ENCODE measurements around the gene FTCD. TPM values are rescaled to one million over a fixed set of nuclear protein-coding genes. Genes with fewer than 3 reads are reported as not detected.

The FTCD gene
- total and polyA plus RNA-seq, 9 of the 15 experiments (the other 6 are each of a cell fraction or from before 2014, with no cell fraction given) = 0.11 to 1.6 (median 0.67) TPM; not detected in 5

DNA sequence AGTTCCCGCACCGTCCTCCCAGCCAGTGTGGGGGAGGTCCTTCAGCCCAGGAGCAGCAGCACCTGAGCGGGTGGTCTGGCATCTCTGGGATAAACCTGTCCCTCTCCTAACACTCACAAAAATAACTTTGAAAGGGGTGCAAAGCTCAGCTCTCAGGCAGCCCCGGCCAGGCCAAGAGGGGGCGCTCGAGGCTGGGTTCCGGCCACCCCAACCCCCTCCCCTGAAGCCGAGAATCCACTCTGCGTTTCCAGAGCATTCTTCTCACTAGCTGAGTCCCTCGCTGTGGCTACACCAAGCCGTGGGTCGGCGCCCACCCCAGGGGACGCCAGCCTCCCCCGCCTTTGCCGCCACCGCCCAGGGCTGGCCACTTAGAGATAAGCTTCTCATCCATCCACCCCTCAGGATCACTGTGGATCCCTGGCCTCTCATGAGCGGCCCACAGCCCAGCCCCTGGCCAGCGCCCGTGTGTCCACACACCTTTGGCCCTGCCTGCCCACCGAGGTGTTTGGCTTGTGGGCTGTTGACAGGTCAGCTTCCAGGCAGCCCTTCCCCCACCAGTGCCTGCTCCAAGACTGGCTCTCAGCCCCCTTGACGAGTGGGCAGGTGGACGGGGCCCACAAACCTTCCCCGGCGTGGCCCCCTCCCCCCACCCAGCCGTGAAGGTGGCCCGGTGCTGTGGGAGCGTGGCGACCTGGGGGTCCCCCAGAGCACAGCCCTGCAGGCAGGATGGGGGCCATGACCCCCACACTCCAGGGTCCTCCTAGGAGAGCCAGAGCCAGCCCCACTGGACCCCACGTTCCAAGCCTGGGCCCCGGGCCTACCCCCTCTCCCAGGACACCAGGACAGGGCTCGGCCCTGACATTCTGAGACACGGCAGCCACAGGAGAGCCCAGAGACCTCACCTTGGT lies 1.9 kb downstream of the FTCD start (continued):
- TF ChIP-seq SMC3 (conservative IDR thresholded peaks at IDR 0.05; ENCODE audit: insufficient read depth, low read depth, low read length) = peak; percentile 54
- peak; percentile 83 to 94; a peak in 3 of 4 replicates for TF ChIP-seq MAZ (CRISPR knock-in tag; conservative IDR thresholded peaks at IDR 0.05 in 1 of 2, IDR thresholded peaks at IDR 0.05 in 1 of 2)
- TF ChIP-seq, protein P1, sequence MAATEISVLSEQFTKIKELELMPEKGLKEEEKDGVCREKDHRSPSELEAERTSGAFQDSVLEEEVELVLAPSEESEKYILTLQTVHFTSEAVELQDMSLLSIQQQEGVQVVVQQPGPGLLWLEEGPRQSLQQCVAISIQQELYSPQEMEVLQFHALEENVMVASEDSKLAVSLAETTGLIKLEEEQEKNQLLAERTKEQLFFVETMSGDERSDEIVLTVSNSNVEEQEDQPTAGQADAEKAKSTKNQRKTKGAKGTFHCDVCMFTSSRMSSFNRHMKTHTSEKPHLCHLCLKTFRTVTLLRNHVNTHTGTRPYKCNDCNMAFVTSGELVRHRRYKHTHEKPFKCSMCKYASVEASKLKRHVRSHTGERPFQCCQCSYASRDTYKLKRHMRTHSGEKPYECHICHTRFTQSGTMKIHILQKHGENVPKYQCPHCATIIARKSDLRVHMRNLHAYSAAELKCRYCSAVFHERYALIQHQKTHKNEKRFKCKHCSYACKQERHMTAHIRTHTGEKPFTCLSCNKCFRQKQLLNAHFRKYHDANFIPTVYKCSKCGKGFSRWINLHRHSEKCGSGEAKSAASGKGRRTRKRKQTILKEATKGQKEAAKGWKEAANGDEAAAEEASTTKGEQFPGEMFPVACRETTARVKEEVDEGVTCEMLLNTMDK (IDR thresholded peaks at IDR 0.05; ENCODE audit: borderline replicate concordance, insufficient read depth, low read depth, low read length, poor library complexity, severe bottlenecking) = peak; percentile 94
- peak; percentile 46 for TF ChIP-seq TBP (optimal IDR thresholded peaks at IDR 0.05; ENCODE audit: low read depth, low read length)
- TF ChIP-seq, protein P2, sequence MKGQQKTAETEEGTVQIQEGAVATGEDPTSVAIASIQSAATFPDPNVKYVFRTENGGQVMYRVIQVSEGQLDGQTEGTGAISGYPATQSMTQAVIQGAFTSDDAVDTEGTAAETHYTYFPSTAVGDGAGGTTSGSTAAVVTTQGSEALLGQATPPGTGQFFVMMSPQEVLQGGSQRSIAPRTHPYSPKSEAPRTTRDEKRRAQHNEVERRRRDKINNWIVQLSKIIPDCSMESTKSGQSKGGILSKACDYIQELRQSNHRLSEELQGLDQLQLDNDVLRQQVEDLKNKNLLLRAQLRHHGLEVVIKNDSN (CRISPR knock-in tag; IDR thresholded peaks at IDR 0.05) = no peak
- TF ChIP-seq STAT5A (IDR thresholded peaks at IDR 0.05; ENCODE audit: borderline replicate concordance, low read length) = peak; percentile 46; the same call in 1 of the 2 replicates
- TF ChIP-seq, protein P3, sequence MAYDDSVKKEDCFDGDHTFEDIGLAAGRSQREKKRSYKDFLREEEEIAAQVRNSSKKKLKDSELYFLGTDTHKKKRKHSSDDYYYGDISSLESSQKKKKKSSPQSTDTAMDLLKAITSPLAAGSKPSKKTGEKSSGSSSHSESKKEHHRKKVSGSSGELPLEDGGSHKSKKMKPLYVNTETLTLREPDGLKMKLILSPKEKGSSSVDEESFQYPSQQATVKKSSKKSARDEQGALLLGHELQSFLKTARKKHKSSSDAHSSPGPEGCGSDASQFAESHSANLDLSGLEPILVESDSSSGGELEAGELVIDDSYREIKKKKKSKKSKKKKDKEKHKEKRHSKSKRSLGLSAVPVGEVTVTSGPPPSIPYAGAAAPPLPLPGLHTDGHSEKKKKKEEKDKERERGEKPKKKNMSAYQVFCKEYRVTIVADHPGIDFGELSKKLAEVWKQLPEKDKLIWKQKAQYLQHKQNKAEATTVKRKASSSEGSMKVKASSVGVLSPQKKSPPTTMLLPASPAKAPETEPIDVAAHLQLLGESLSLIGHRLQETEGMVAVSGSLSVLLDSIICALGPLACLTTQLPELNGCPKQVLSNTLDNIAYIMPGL (CRISPR knock-in tag; IDR thresholded peaks at IDR 0.05) = 0 out of 2 replicates have a peak, but pooled peaks have one; percentile 22
- TF ChIP-seq, protein P4, sequence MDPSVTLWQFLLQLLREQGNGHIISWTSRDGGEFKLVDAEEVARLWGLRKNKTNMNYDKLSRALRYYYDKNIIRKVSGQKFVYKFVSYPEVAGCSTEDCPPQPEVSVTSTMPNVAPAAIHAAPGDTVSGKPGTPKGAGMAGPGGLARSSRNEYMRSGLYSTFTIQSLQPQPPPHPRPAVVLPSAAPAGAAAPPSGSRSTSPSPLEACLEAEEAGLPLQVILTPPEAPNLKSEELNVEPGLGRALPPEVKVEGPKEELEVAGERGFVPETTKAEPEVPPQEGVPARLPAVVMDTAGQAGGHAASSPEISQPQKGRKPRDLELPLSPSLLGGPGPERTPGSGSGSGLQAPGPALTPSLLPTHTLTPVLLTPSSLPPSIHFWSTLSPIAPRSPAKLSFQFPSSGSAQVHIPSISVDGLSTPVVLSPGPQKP (CRISPR knock-in tag; IDR thresholded peaks at IDR 0.05) = peak; percentile 86; the same call in 1 of the 2 replicates
- TF ChIP-seq MYC (IDR thresholded peaks at IDR 0.05; ENCODE audit: low read depth, low read length) = 0 out of 2 replicates have a peak, but pooled peaks have one; percentile 55
- TF ChIP-seq MYC (CRISPR knock-in tag; IDR thresholded peaks at IDR 0.05; ENCODE audit: borderline replicate concordance, low read depth) = no peak
- no peak for TF ChIP-seq TFAM (CRISPR knock-in tag; conservative IDR thresholded peaks at IDR 0.05)
- no peak for TF ChIP-seq RBM17 (IDR thresholded peaks at IDR 0.05; ENCODE audit: borderline replicate concordance, low read depth, low read length)
- TF ChIP-seq ZNF696 (CRISPR knock-in tag; conservative IDR thresholded peaks at IDR 0.05) = no peak
- peak; percentile 68 for TF ChIP-seq ESRRA (IDR thresholded peaks at IDR 0.05; ENCODE audit: borderline replicate concordance, low read depth)
- no peak for TF ChIP-seq HNRNPUL1 (IDR thresholded peaks at IDR 0.05; ENCODE audit: low read length)
- TF ChIP-seq BRD9 (IDR thresholded peaks at IDR 0.05; ENCODE audit: low read depth, partially characterized antibody) = peak; percentile 70
- TF ChIP-seq ZKSCAN8 (CRISPR knock-in tag; IDR thresholded peaks at IDR 0.05) = no peak
- TF ChIP-seq DMBX1 (CRISPR knock-in tag; IDR thresholded peaks at IDR 0.05; ENCODE audit: borderline replicate concordance) = 0 out of 2 replicates have a peak, but pooled peaks have one; percentile 30
- TF ChIP-seq SMARCE1 (IDR thresholded peaks at IDR 0.05) = peak; percentile 73; the same call in 1 of the 2 replicates
- no peak for TF ChIP-seq SRSF3 (IDR thresholded peaks at IDR 0.05; ENCODE audit: insufficient read depth, low read length)
- TF ChIP-seq TAF9B (IDR thresholded peaks at IDR 0.05; ENCODE audit: partially characterized antibody) = no peak
